Measurements from ENCODE around the gene PTPRG. TPM values are rescaled to one million over a fixed set of nuclear protein-coding genes. Genes with fewer than 3 reads are reported as not detected.

PTPRG gene
- total and polyA plus RNA-seq, 2 experiments from 2014 or later, result 15.2 to 45.7 TPM

GRCh38 chr3:61650276-61650675 is 88.9 kb downstream of the PTPRG start:
- Histone ChIP-seq H3K9me3 (ENCODE audit: low read depth) (no peaks in the 10 kb centered on the region), H3K27ac (no peak overlapping the region), H3K4me3 (no peak overlapping the region), H3K27me3 (no peaks in the 10 kb centered on the region), H3K36me3 (no peaks in the 10 kb centered on the region), H3K4me1 (ENCODE audit: low read depth) (no peaks in the 10 kb centered on the region)
- DNase-seq (ENCODE audit: low read depth in 1 of 2, low spot score in 1 of 2), result peak in 1 of 2 donors; percentile 97
- TF ChIP-seq, protein P1, sequence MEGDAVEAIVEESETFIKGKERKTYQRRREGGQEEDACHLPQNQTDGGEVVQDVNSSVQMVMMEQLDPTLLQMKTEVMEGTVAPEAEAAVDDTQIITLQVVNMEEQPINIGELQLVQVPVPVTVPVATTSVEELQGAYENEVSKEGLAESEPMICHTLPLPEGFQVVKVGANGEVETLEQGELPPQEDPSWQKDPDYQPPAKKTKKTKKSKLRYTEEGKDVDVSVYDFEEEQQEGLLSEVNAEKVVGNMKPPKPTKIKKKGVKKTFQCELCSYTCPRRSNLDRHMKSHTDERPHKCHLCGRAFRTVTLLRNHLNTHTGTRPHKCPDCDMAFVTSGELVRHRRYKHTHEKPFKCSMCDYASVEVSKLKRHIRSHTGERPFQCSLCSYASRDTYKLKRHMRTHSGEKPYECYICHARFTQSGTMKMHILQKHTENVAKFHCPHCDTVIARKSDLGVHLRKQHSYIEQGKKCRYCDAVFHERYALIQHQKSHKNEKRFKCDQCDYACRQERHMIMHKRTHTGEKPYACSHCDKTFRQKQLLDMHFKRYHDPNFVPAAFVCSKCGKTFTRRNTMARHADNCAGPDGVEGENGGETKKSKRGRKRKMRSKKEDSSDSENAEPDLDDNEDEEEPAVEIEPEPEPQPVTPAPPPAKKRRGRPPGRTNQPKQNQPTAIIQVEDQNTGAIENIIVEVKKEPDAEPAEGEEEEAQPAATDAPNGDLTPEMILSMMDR (IDR thresholded peaks at IDR 0.05; ENCODE audit: low read depth, low read length), result no peak

DNA sequence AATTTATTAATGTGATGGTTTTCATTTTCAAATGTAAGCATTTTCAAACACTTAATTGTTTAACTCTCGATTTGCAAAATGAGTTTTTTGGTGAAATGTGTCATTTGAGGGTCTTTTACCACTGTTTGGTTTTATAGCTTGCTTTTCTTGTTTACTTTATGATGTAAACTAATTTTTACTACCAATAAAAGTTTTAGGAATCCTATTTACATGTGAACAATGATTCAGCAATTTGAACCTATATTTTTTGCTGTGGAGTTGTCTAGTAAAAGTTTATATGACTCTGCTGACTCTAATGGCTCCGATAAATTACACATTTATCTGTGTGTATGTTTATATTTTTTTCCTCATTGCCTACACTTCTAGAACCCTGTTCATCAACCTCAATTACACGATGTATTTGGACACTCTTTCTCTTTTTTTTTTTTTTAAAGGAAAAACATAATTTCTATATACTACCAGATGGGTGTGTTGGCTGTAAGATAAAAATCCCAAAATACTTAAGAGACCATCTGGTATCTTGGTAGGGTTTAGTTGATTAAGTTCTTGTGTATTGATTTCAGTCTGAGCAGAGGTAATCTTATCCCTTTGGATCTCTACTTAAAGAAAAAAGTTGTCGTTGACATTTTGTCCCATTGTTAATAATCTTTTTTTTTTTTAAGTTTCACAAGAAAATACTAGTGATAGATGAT is 89.5 kb downstream of the PTPRG start:
- no peaks in the 10 kb centered on the region for H3K4me1 ChIP-seq (ENCODE audit: low read depth)
- DNase-seq (ENCODE audit: low read depth in 1 of 2, low spot score in 1 of 2), result no peak
- no peaks in the 10 kb centered on the region for H3K9me3 ChIP-seq (ENCODE audit: low read depth)
- no peaks in the 10 kb centered on the region for H3K36me3 ChIP-seq
- H3K27me3 ChIP-seq, result no peaks in the 10 kb centered on the region
- H3K27ac ChIP-seq, result no peak overlapping the region
- no peak overlapping the region for H3K4me3 ChIP-seq
- TF ChIP-seq, protein P1 (IDR thresholded peaks at IDR 0.05; ENCODE audit: low read depth, low read length), result no peak

DNA sequence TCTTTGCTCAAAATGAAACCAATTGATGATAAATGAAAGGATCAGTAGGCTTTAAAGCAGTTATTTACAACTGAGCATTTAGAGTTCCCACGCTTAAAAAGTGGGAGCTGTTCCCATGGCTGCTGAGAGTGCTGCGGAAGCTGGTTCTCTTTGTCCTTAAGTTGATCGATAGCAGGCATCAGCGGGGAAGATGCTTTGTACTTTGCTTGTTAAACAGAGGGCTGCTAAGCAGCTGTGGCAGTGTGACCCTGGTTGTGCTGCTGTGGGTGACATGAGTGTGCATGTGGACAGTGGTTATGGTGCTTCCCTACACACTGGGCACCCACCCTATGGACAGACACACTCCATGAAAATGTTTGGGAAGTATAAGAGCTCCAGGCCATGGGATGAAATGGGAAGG is 96.3 kb downstream of the PTPRG start:
- TF ChIP-seq, protein P1 (IDR thresholded peaks at IDR 0.05; ENCODE audit: low read depth, low read length), result no peak
- H3K4me3 ChIP-seq, result no peak overlapping the region
- no peaks in the 10 kb centered on the region for H3K27me3 ChIP-seq
- H3K9me3 ChIP-seq (ENCODE audit: low read depth), result no peaks in the 10 kb centered on the region
- no peaks in the 10 kb centered on the region for H3K36me3 ChIP-seq
- H3K4me1 ChIP-seq (ENCODE audit: low read depth), result no peaks in the 10 kb centered on the region
- DNase-seq (ENCODE audit: low read depth in 1 of 2, low spot score in 1 of 2), result no peak
- no peak overlapping the region for H3K27ac ChIP-seq

- H3K4me3 ChIP-seq, result no peak overlapping the region
- DNase-seq (ENCODE audit: low read depth in 1 of 2, low spot score in 1 of 2), result no peak
- no peaks in the 10 kb centered on the region for H3K27me3 ChIP-seq
- H3K4me1 ChIP-seq (ENCODE audit: low read depth), result peaks cover 14% of the 10 kb centered on the region
- no peaks in the 10 kb centered on the region for H3K36me3 ChIP-seq
- TF ChIP-seq, protein P1 (IDR thresholded peaks at IDR 0.05; ENCODE audit: low read depth, low read length), result no peak
- H3K27ac ChIP-seq, result no peak overlapping the region
- H3K9me3 ChIP-seq (ENCODE audit: low read depth), result no peaks in the 10 kb centered on the region
These were observed 101.5 kb downstream of the PTPRG start for GRCh38 chr3:61662861-61663260.

DNA sequence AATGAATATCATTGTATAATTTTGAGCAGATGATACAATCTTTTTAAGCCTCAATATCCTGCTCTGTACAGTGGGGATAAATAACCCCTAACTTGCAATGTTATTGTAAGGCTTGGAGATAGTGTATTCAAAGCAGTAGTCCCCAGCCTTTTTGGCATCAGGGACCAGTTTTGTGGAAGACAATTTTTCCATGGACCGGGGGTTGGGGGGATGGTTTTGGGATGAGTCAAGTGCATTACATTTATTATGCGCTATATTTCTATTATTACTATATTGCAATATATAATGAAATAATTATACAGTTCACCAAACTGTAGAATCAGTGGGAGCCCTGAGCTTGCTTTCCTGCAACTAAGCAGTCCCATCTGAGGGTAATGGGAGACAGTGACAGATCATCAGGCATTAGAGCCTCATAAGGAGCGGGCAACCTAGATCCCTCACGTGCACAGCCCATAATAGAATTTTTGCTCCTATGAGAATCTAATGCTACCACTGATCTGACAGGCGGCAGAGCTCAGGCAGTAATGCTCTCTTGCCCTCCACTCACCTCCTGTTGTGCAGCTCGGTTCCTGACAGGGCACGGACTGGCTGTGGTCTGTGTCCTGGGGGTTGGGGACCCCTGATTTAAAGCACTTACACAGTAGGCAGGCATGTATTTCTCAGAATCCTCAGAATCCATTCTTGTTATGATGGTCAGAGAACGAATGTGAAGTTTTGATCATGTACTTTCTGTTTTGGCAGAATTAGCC is 102.2 kb downstream of the PTPRG start:
- Histone ChIP-seq H3K27ac (no peak overlapping the region), H3K9me3 (ENCODE audit: low read depth) (no peaks in the 10 kb centered on the region), H3K27me3 (no peaks in the 10 kb centered on the region), H3K36me3 (no peaks in the 10 kb centered on the region), H3K4me1 (ENCODE audit: low read depth) (peaks cover 14% of the 10 kb centered on the region), H3K4me3 (no peak overlapping the region)
- no peak for DNase-seq (ENCODE audit: low read depth in 1 of 2, low spot score in 1 of 2)
- TF ChIP-seq, protein P1 (IDR thresholded peaks at IDR 0.05; ENCODE audit: low read depth, low read length), result no peak
